Heart right ventricle (tissue), 16 donors: Measurements from ENCODE around the gene RAD50. TPM values are rescaled to one million over a fixed set of nuclear protein-coding genes. Genes with fewer than 3 reads are reported as not detected.
A peak's percentile ranks its signal among the peaks of the same experiment; 100 is the strongest.

Experiments used
- ATAC-seq, 8 donors: fragments of 200-7000 bp; cut with Tn5 transposase; one replicate each; pipeline ENCODE4 v1.9.1; 2020; ENCODE audit warnings: mild to moderate bottlenecking in 8 of 8, moderate library complexity in 8 of 8, moderate number of reproducible peaks in 1 of 8
- DNase-seq, 2 donors: peaks; one replicate each; pipeline ENCODE4 v3.0.0-alpha.2; 2020
- H3K27ac ChIP-seq, 10 donors: fragments of 200-600 bp; sonication (generic) in 2 of 10; one replicate each; pipeline versions ENCODE4 v1.5.0 to v1.8.0; 2020 to 2022; ENCODE audit warnings: mild to moderate bottlenecking in 3 of 10
- H3K27me3 ChIP-seq, 7 donors: fragments of 200-600 bp; one replicate each; pipeline ENCODE4 v1.8.0; 2021 to 2022; ENCODE audit warnings: mild to moderate bottlenecking in 2 of 7
- H3K36me3 ChIP-seq, 9 donors: fragments of 200-600 bp; sonication (generic) in 1 of 9; one replicate each; pipeline versions ENCODE4 v1.5.0 to v1.8.0; 2020 to 2022; ENCODE audit warnings: mild to moderate bottlenecking in 2 of 9
- H3K4me1 ChIP-seq, 9 donors: fragments of 200-600 bp; sonication (generic) in 1 of 9; one replicate each; pipeline versions ENCODE4 v1.5.0 to v1.8.0; 2020 to 2022; ENCODE audit warnings: mild to moderate bottlenecking in 4 of 9
- H3K4me3 ChIP-seq, 10 donors: fragments of 200-600 bp; sonication (generic) in 2 of 10; one replicate each; pipeline versions ENCODE4 v1.5.0 to v1.8.0; 2020 to 2022; ENCODE audit warnings: mild to moderate bottlenecking in 7 of 10, moderate library complexity in 2 of 10
- H3K9me3 ChIP-seq, 11 donors: fragments of 200-600 bp in 10 of 11; sonication (generic) in 2 of 11; one replicate each; pipeline versions ENCODE4 v1.5.0 to v1.8.0; 2013 to 2022; ENCODE audit warnings: mild to moderate bottlenecking in 2 of 11, control low read depth in 1 of 11, moderate library complexity in 1 of 11
- WGBS, 2 donors: extraction: QIAGEN DNeasy Blood & Tissue Kit; methylation state at CpG; one replicate each; pipeline ENCODE4 v1.1.7; 2013; ENCODE audit warnings: inconsistent platforms in 1 of 2; 5-methylcytosine and 5-hydroxymethylcytosine counted together
- intact Hi-C, 10 donors: fragments of 100-400 bp; cut with DNase I; formaldehyde crosslinking; loops; one replicate each; pipeline versions ENCODE4 v1.11.1 to v1.14.2; 2022
- polyA plus RNA-seq, 2 donors: library from polyadenylated mRNA; stranded (reverse); fragments of 200-250 nt; gene quantifications; one replicate each; pipeline ENCODE4 v1.2.3, GENCODE V29; 2013
- total RNA-seq, 10 donors: library from RNA; stranded (reverse); fragmentation: NEBNext Ultra II Directional in 3 of 10; extraction: Animal tissue kit (Norgen Biotek cat#: 25700) in 3 of 10; gene quantifications; one replicate each; pipeline versions ENCODE4 v1.2.1 to v1.2.4, GENCODE V29; 2021 to 2023
- TF ChIP-seq, protein P1 (sequence below), 9 donors: fragments of 200-600 bp; sonication (generic) in 2 of 9; IDR thresholded peaks; one replicate each; pipeline versions ENCODE4 v1.5.0 to v1.8.0; 2021 to 2022; ENCODE audit warnings: antibody characterized with exemption in 9 of 9, mild to moderate bottlenecking in 5 of 9, moderate library complexity in 1 of 9
- donor health status: Arrhythmogenic right ventricular cardiomyopathy.
- donor health status: ischemic (EF 13 %, LVEDD 7.1; RV severe dilation, severe dysfunction).
- donor health status: healthy with polysubstance abuse.
- donor health status: DM: no; HTN: yes; CAD: no.
- donor health status: DM: no; HTN: no; CAD: no.
- donor health status: ischemic (EF 25% LVEDD 6.9; RV normal size, moderate dysfunction).
- donor health status: ischemic (EF 25% LVEDD 5.7; RV mildly dilated, moderate dysfunction).
- donor health status: healthy.
- donor health status: DM: yes; HTN: yes; CAD: no.
- donor health status: Ischemic cardiomyopathy.
- donor health status: ischemic (EF 35%, LVEDD 5.7; RV mildly dilated, moderate dysfunction).
- donor health status: nonischemic (EF 11% LVEDD 7.7; RV severe dilation, severe dysfunction).
- donor health status: DM: yes; HTN: yes; CAD: no.
- donor health status: PGD.
- donor health status: ischemic (EF 29% LVEDD 5.4; RV normal size, mild dysfunction).
- donor health status: nonischemic (EF 23%, LVEDD 6.1; RV moderate dilation, normal function).

Gene RAD50
- total and polyA plus RNA-seq, 12 donors: 6.8 to 38.5 (median 31.8) TPM

DNA sequence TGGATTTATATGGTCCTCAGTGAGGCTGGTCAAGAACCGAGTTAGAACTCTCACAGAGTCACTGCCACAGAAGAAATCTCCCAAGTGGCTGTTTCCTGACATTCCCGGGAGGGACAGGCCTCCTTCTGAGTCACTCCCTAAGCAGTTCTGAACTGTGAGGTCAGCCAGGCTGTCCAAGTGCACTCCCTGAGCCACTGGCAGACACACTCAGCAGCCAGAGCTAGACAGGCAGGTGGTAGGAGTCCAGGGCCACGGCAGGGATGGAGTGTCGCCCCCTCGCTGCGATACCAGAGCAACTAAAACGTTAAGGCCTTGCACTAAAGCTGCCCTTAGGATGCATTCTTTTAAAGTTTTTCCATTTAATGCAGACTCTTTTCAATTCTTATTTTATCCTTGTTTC lies 120.4 kb downstream of the RAD50 start:
- Histone ChIP-seq H3K4me3 (no peak overlapping the region), H3K27me3 (no peaks in the 10 kb centered on the region), H3K4me1 (peaks cover 0 to 21% (median 0%) of the 10 kb centered on the region in 9 donors), H3K36me3 (no peaks in the 10 kb centered on the region), H3K27ac (no peak overlapping the region), H3K9me3 (no peaks in the 10 kb centered on the region)
- TF ChIP-seq, protein P1, sequence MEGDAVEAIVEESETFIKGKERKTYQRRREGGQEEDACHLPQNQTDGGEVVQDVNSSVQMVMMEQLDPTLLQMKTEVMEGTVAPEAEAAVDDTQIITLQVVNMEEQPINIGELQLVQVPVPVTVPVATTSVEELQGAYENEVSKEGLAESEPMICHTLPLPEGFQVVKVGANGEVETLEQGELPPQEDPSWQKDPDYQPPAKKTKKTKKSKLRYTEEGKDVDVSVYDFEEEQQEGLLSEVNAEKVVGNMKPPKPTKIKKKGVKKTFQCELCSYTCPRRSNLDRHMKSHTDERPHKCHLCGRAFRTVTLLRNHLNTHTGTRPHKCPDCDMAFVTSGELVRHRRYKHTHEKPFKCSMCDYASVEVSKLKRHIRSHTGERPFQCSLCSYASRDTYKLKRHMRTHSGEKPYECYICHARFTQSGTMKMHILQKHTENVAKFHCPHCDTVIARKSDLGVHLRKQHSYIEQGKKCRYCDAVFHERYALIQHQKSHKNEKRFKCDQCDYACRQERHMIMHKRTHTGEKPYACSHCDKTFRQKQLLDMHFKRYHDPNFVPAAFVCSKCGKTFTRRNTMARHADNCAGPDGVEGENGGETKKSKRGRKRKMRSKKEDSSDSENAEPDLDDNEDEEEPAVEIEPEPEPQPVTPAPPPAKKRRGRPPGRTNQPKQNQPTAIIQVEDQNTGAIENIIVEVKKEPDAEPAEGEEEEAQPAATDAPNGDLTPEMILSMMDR (IDR thresholded peaks at IDR 0.05): peak in 1 of 9 donors; percentile 7
- WGBS, 2 donors: 54% methylated on average over 7 of the region's 7 CpGs
- intact Hi-C loops: no loop called here
- ATAC-seq (peak in 4 of 8 donors; percentile 43 to 76 (median 68)), DNase-seq (no peak)

DNA sequence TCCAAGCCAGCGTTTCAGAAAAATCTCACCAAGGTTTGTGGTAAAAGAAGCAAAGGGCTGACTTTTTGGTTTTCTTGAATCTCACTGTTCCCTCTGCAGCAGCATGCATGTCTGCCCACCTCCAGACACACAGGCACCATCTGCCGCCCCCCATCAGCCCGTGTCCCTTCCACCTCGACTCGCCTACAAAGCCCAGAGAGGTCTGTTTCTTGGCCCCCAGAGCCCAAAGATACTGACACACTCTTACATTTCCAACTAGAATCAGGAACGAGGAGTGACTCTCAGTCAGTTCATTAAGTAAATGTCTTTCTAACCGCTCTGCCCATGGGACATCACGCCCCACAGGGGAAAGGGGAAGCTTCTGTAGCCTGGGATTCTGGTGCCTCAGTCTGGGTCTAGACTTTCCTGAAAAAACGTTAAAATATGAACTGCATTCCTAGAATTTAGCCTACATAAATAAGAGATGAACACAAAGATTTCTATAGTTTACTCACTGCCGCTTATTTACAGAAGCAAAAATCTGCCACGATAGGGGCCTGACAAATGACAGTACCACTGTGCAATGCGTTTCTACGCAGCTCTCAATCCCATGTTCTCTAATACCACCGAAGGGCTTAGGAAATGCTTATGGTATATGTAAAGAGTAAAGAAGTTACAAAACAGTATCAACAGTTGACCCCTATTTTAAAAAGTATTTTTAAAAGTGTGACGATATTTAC lies 121.1 kb downstream of the RAD50 start:
- ATAC-seq: no peak
- Histone ChIP-seq H3K4me1 (peaks cover 0 to 21% (median 0%) of the 10 kb centered on the region in 9 donors), H3K27ac (no peak overlapping the region), H3K27me3 (no peaks in the 10 kb centered on the region), H3K36me3 (no peaks in the 10 kb centered on the region), H3K9me3 (no peaks in the 10 kb centered on the region), H3K4me3 (no peak overlapping the region)
- WGBS, 2 donors: 86 to 90% methylated on average over 15 of the region's 15 CpGs
- TF ChIP-seq, protein P1 (IDR thresholded peaks at IDR 0.05): no peak
- DNase-seq: no peak
- intact Hi-C loops: no loop called here

DNA sequence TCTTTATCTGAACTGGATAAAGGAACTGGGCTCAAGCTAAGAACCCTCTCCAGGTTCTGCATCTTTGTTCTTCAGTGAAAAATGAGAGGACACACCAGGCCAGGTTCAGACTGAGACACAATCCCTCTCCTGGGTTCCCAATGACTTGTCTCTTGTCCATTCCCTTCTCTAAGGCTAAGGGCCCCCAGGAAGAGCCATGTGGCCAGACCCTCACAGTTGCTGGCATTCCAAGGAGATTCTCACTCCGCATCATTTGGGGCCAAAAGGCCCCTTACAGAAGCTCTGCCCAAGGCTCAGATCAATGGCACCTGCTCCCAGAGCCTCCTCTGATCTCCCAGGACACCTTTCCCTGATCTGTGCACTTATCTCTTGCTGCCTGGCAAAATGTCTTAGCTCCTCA lies 122.0 kb downstream of the RAD50 start:
- intact Hi-C loops: no loop called here
- no peak overlapping the region for H3K27ac ChIP-seq
- DNase-seq (no peak), ATAC-seq (no peak)
- TF ChIP-seq, protein P1 (IDR thresholded peaks at IDR 0.05): no peak
- no peaks in the 10 kb centered on the region for H3K9me3 ChIP-seq
- no peaks in the 10 kb centered on the region for H3K36me3 ChIP-seq
- WGBS, 2 donors: 96 to 100% methylated on average over 1 of the region's 1 CpG
- H3K4me1 ChIP-seq: peaks cover 0 to 21% (median 0%) of the 10 kb centered on the region in 9 donors
- H3K4me3 ChIP-seq: no peak overlapping the region
- H3K27me3 ChIP-seq: no peaks in the 10 kb centered on the region

DNA sequence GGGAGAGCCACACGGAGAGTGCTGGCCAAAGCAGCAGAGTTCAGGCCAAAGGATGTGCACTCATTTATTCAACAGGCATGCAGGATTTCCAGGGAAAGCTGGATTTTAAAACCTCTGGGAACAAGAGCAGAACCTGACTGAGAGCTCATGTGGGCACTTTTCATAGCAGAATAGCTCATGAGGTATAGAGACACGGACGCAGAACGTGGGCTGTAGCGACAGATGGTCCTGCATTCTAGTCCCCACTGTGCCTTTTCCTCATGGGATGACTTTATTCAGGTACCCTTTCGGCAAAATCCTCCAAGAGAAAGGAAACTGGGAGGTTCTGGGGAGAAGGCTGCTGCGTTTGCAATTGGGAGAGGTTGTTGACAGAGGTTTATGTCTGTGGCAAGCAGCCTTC lies 122.4 kb downstream of the RAD50 start:
- WGBS, 2 donors: 88 to 90% methylated on average over 7 of the region's 7 CpGs
- H3K27ac ChIP-seq: no peak overlapping the region
- ATAC-seq (no peak), DNase-seq (no peak)
- TF ChIP-seq, protein P1 (IDR thresholded peaks at IDR 0.05): no peak
- H3K36me3 ChIP-seq: no peaks in the 10 kb centered on the region
- peaks cover 0 to 17% (median 0%) of the 10 kb centered on the region in 9 donors for H3K4me1 ChIP-seq
- no peak overlapping the region for H3K4me3 ChIP-seq
- no peaks in the 10 kb centered on the region for H3K27me3 ChIP-seq
- no peaks in the 10 kb centered on the region for H3K9me3 ChIP-seq
- intact Hi-C loops: no loop called here
